Measurements from ENCODE around the gene UCKL1.
"Not testable (repeated sequence)": the region's sequence is repeated elsewhere in the genome, so short reads cannot be mapped to it uniquely, and the experiment has no call there.

UCKL1 gene

DNA sequence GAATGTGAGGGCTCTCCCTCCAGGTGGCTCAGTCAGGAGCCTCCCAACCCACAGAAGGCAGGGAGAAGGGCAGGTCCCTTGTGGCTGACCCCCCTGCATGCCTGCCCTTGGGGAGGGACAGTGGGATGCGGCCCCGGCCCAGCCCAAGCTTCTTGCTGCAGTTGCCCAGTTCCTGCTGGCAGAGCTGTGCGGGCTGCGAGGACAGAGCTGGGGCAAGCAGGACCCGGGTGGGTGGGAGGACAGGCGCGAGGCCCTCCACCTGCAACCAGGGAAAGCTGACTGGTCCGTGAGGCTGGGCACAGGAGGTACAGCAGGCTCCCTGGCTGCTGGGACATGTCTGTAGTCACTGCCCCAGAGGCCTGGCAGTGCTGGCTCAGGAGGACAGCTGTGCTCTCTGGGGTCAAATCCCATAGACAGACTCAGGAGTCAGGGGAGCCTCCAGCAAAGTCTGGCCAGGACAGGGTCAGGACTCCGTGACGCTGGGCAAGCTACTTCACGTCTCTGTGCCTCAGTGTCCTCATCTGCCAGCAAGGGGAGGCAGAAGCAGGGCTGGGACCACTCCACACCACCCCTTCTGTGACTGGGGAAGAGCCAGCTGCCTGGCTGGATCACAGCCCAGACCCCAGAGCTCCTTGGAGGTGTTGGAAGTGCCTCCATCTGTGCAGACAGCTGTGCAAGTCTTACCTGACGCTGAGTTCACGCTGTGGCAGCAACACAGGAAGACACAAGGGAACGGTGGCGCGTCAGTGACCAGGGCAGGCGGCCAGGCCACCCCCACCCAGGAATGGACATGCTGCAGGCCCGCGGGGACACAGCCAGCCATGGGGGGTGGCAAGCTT is 13.0 kb downstream of the UCKL1 start:
- DNase-seq, result no peak

GRCh38 chr20:63942250-63942951 is 13.8 kb downstream of the UCKL1 start:
- no peak for DNase-seq

DNA sequence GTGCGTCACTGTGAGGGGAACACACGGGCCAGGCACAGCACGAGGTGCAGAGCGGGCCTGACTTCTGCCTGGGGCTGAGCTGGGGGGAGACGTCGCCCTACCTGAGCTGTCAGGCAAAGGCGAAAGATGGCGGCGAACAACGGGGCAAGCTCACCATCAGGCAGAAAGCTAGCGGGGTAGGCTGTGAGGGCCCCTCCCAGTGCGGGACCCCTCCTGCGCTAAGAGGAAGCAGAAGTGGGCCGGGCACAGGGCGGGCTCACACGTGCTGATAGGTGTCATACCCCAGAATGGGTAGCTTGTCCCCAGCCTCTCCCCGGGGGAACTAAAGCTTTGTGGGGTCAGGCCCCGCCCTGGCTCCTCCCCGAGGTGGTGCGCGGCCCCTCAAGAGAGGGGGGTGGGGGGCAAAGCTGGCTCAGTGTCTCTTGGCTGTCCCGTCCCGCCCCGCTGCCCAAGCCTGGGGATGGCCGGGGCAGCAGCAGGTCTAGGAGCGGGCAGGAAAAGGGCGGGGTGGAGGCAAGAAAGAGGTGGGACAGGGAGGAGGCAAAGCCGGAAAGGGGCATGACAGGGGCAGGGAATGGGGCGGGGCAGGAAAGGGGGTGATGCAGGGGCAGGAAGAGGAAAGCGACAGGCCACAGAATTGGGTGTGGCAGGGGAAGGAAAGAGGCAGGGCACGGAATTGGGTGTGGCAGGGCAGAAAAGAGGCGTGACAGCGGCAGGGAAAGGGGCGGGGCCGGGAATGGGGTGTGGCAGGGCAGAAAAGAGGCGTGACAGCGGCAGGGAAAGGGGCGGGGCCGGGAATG is 14.7 kb downstream of the UCKL1 start:
- no peak for DNase-seq

- no peak for DNase-seq
These were observed 15.5 kb downstream of the UCKL1 start for GRCh38 chr20:63940472-63941266.

DNA sequence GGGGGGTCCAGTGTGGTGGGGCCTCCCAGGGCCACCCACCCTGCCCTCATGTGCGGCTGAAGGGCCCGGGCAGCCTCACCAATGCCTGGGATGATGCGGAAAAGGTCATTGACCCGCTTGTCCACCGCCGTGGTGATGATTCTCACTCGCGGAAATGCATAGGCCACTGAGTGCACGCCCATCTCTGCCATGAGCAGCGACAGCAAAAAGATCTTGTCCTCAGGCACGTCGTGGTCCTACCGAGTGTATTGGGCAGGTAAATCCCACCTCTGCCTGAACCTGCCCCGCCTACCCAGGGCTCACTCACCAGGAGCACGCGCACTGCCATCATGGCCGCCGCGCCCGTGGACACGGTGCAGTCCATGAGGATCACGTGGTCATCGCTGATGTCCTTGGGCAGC is 16.1 kb downstream of the UCKL1 start:
- DNase-seq, result no peak

DNA sequence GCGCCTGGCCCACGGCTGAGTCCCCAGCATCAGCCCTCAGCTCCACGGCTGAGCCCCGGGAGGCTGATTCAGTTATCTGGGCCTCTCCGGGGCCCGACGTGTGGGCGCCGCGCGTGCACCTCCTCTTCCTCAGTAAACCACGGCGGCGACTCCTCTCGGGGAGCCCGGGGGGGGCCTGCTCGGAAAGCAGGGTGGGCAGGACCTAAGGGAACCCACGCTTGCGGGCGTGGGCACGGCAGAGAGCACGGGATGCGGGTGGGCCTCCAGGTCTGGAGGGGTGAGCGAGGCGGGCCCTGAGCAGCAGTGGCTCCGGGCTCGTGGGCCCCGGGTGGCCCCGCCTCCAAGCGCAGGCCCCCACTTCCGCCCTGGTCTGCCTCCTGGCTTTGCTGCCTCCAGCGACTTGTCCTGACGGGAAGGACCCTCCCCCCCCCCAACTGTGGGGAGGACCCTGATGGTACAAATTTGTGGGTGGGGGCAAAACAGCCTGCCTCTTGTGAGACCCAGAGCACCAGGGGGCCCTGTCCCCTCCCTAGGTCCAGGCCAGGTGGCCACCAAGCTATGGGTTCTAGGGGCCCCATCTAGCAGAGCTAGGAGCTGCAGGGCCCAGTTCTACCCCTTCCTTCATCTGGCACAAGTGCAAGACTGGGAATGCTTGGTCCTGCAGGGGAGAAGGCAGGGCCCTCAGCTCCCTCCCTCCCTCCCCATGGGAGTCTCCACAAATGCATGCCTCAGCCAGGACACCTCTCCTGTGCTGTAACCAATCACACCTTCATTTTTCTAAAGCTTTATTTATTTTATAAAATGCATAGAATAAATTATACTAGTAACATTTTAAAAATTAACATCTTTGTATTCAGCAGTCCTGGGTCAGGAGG is 16.9 kb downstream of the UCKL1 start:
- DNase-seq, result no peak

- no peak for DNase-seq
These were observed 18.6 kb downstream of the UCKL1 start for GRCh38 chr20:63937596-63937995.

- DNase-seq, result no peak
These were observed 20.8 kb downstream of the UCKL1 start for GRCh38 chr20:63935447-63935846.

DNA sequence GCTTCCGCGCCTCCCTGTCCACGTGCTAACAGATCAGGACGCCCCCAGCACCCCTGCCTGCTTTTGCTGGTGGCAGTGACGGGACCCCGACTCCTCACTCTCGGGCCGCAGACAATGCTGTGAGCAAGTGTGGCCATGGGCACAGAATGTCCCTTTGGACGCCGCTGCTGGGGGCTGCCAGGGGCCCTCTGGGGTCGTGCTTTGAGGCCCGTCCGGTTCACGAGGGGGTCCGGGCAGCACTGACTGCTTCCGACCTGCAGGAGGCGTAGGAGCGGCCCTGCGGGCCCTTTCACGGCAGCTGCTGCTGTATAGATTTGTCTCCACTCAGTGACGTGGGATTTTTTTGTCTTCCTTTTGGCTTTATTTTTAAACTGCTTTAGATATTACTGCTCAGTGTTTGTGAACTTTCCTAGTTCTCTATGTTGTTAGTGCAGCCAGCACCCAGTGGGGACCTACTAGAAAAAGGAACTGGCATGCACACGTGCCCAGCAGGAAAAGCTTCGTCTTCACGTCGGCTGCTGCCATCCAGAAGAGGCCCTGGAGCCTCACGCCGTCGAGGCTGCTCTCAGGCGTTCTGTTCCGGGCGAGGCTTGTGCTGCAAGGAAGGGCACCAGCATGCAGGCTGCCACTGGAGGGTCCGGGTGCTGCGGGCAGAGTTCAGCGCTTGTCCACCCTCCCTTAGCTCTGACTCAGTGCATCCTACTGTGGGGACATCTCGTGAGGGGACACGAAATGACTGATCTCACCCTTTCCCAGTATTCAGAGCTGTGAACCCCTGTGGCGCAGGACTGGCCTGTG is 21.7 kb downstream of the UCKL1 start:
- no peak for DNase-seq

DNA sequence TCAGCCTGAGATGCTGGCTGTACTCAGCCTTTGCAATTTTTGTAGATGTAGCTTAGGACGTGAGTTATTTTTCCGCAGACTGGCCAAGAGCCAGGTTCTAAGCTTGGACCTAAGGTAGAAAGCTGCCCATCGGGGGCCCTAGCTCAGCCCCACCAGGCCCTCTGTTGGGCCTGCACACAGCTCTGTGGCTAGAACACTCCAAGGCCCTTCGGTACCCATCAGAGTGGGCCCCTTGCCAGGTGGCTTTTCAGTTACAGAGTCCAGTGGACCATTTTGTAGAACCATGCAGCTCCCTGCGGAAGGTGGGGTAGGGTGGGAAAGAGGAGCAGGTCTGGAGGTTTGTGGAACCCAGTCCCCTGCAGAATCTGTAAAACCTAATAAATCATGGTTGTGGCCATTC is 22.6 kb downstream of the UCKL1 start:
- no peak for DNase-seq

GRCh38 chr20:63932606-63933160 is 23.5 kb downstream of the UCKL1 start:
- no peak for DNase-seq

- no peak for DNase-seq
These were observed 24.5 kb downstream of the UCKL1 start for GRCh38 chr20:63931735-63932134.

DNA sequence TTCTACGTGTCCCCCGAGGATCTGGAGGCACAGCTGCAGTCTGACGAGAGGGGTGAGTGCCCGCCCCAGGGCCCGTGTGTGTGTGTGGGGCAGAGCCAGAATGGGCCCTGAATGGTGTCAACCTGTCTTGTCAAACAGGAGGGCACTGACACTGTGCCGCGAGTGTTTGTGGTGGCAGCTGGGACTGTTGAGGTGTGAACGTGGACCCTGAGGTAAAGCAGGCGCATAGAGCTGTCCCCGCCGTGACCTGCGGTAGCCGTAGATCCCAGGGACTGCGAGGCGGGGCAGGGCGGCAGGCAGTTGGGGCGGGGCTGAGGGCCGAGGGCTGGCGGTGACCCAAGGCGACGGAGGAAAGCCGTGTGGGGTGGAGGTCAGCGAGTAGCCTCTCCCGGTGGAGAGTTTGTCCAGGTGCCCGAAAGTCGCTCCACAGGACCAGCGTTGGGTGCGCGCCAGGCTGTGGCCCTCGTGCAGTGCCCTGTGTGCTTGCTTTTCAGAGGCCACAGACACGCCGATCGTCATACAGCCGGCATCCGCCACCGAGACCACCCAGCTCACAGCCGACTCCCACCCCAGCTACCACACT is 25.2 kb downstream of the UCKL1 start:
- no peak for DNase-seq

DNA sequence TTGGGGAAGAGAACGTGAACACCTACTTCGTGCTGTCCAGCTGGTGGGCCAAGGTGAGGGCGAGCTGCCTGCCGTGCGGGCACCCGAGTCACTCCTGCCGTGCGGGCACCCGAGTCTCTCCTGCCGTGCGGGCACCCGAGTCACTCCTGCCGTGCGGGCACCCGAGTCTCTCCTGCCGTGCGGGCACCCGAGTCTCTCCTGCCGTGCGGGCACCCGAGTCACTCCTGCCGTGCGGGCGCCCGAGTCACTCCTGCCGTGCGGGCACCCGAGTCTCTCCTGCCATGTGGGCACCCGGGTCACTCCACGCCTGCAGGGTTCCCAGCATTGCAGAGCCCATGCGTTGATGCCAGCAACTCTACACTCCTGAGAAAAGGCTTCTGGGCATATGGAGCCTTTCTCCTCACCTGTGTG is 26.7 kb downstream of the UCKL1 start:
- not testable (repeated sequence) for DNase-seq

- no peak for DNase-seq
These were observed 27.1 kb downstream of the UCKL1 start for GRCh38 chr20:63929071-63929470.

DNA sequence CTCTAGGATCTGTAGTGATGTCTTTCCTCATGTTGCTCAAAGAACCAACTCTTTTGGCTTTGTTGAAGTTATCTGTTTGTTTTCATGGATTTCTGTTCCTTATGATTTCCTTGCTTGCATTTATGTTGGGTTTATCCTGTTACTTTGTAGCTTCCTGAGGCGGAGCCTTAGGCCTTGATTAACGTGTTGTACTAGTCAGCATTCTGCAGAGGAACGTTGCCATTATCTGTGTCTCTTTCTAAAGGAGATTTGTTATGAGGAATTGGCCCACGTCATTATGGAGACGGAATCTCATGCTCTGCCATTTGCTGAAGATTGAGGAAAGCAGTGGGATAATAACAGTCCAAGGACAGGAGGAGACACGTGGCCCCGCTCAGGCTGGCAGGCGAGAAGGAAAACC is 29.9 kb downstream of the UCKL1 start:
- DNase-seq, result no peak

DNA sequence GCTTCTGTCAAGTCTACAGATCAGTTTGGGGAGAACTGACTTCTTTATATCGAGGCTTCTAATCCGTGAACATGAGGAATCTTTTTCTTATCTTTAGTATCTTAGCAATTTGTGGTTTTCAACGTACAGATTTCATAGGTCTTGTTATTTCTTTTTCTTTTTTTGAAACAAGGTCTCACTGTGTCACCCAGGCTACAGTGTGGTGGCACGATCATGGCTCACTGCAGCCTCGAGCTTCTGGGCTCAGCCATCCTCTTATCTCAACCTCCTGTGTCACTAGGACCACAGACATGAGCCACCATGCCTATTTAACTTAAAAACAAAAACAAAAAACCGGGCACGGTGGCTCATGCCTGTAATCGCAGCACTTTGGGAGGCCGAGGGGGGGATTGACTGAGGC is 32.0 kb downstream of the UCKL1 start:
- DNase-seq, result no peak

DNA sequence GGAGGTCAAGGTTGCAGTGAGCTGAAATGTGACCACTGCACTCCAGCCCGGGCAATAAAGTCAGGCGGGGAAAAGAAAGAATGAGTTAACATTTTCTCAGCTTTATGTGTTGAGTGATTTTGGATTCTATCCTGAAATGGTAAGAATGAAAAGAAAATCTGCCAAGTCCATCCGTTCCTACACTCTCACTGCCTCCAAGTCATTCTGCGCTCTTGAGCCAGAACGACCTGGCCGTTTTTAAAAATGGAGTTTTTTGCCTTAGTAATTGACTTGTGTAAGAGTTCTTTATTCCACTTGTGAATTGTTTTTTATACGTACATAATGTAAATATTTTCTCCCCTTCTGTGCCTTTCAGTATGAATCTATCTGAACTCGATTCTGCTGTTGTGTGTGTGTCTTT is 32.6 kb downstream of the UCKL1 start:
- no peak for DNase-seq

GRCh38 chr20:63920226-63920625 is 36.0 kb downstream of the UCKL1 start:
- DNase-seq, result no peak

DNA sequence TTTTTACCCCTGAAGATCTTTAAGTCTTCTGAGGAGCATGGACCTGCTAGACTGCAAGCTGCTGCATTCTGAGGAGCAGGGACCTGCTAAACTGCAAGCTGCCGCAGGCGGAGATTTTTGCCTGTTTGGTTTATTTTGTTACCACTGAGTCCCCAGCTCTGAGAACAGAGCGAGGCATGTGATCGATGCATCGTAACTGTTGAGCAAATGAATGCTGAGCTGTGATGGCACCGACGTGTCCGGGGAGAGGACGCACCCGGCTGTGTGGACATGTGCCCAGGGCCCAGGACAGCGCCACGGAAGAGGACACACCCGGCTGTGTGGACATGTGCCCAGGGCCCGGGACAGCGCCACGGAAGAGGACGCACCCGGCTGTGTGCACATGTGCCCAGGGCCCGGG is 37.1 kb downstream of the UCKL1 start:
- DNase-seq, result no peak
